Endothelial cell of umbilical vein (primary cell): ENCODE results near the gene AKAP6. TPM values are rescaled to one million over a fixed set of nuclear protein-coding genes. Genes with fewer than 3 reads are reported as not detected.

Source experiments
- BruUV-seq: library from RNA; stranded (reverse); fragments of 400-500 nt; replicated peaks from 2 replicates; lab custom pipeline; 2021; lab: Mats Ljungman, UMichigan
- CTCF ChIA-PET: fragments of 300-600, 350-600 bp; sonication (Branson Sonifier 250); formaldehyde crosslinking; loops from one replicate; lab custom pipeline; 2021; ENCODE audit warnings: antibody characterized with exemption, inconsistent platforms; lab: Charles Lee
- POLR2A ChIA-PET: fragments of 300-600, 350-600 bp; sonication (Branson Sonifier 250); formaldehyde crosslinking; loops from one replicate; lab custom pipeline; 2021; ENCODE audit warnings: antibody characterized with exemption, inconsistent platforms; lab: Charles Lee
- DNase-seq: peaks from one replicate; pipeline ENCODE4 v3.0.0-alpha.2; 2011; ENCODE audit warnings: low read depth, low spot score
- FAIRE-seq: peaks from 2 replicates; lab custom pipeline; 2011; peaks lifted over from hg19 to GRCh38; lab: Jason Lieb, UNC
- H2AFZ ChIP-seq: 2 replicates; pipeline ENCODE4 v1.6.0; 2012; ENCODE audit warnings: low read depth, low read length, control low read depth, inconsistent platforms
- H3K27ac ChIP-seq: 2 replicates; pipeline ENCODE4 v1.5.1; 2011; ENCODE audit warnings: low read depth, mild to moderate bottlenecking, control low read depth, low read length, moderate library complexity; ENCODE audit not compliant: insufficient read depth
- H3K27me3 ChIP-seq, 2 experiments: 2 replicates each; pipeline versions ENCODE4 v1.6.0 to v1.6.1; 2011; ENCODE audit warnings: low read length in 2 of 2, mixed read lengths in 1 of 2; ENCODE audit not compliant: control insufficient read depth in 2 of 2, insufficient read depth in 2 of 2
- H3K36me3 ChIP-seq, 2 experiments: 2 replicates in 1 of 2; 3 replicates in 1 of 2; pipeline ENCODE4 v1.5.1; 2011; ENCODE audit warnings: low read length in 2 of 2, mild to moderate bottlenecking in 1 of 2, moderate library complexity in 1 of 2; ENCODE audit not compliant: control insufficient read depth in 2 of 2, insufficient read depth in 2 of 2; ENCODE audit errors: extremely low read depth in 1 of 2
- H3K4me1 ChIP-seq: 3 replicates; pipeline ENCODE4 v1.5.1; 2011; ENCODE audit warnings: mild to moderate bottlenecking, low read length; ENCODE audit not compliant: control insufficient read depth, insufficient read depth; ENCODE audit errors: extremely low read depth
- H3K4me2 ChIP-seq: 2 replicates; pipeline ENCODE4 v1.6.1; 2011; ENCODE audit warnings: low read length, control low read depth, mixed read lengths; ENCODE audit not compliant: insufficient read depth
- H3K4me3 ChIP-seq, 3 experiments: fragments of 200-600 bp in 1 of 3; sonication (generic), shearing (Covaris generic) in 1 of 3; replicated peaks in 1 of 3; 2 replicates each; pipeline ENCODE4 v1.5.1; 2011 to 2016; ENCODE audit warnings: control low read depth in 3 of 3, low read length in 3 of 3, mild to moderate bottlenecking in 2 of 3, inconsistent platforms in 1 of 3, low read depth in 1 of 3, moderate library complexity in 1 of 3; ENCODE audit not compliant: insufficient read depth in 1 of 3
- H3K79me2 ChIP-seq: 2 replicates; pipeline ENCODE4 v1.6.0; 2012; ENCODE audit warnings: low read length, inconsistent platforms; ENCODE audit not compliant: control insufficient read depth, insufficient read depth
- H3K9ac ChIP-seq: replicated peaks from 2 replicates; pipeline ENCODE3; 2011; ENCODE audit warnings: low read length, control low read depth; ENCODE audit not compliant: insufficient read depth; ENCODE audit errors: extremely low read depth
- H3K9me1 ChIP-seq: replicated peaks from 3 replicates; pipeline ENCODE4 v1.6.0; 2011; ENCODE audit warnings: mild to moderate bottlenecking, low read length; ENCODE audit not compliant: control insufficient read depth, insufficient read depth; ENCODE audit errors: extremely low read depth
- H3K9me3 ChIP-seq: replicated peaks from 2 replicates; pipeline ENCODE4 v1.5.1; 2012; ENCODE audit warnings: low read length, inconsistent platforms; ENCODE audit not compliant: control insufficient read depth, insufficient read depth
- H4K20me1 ChIP-seq: replicated peaks from 2 replicates; pipeline ENCODE3; 2011; ENCODE audit warnings: mild to moderate bottlenecking, low read length; ENCODE audit not compliant: control insufficient read depth, insufficient read depth; ENCODE audit errors: extremely low read depth
- CTCF ChIP-seq, 2 donors: IDR thresholded peaks; 1 replicate in 1 of 2; 2 replicates in 1 of 2; pipeline ENCODE4 v1.5.1; 2011; ENCODE audit warnings: low read length in 2 of 2, mild to moderate bottlenecking in 2 of 2, moderate library complexity in 2 of 2, control low read depth in 1 of 2, inconsistent platforms in 1 of 2, low read depth in 1 of 2; ENCODE audit not compliant: insufficient read depth in 1 of 2; ENCODE audit errors: extremely low read depth in 1 of 2
- EZH2 ChIP-seq: IDR thresholded peaks from 2 replicates; pipeline ENCODE4 v1.6.1; 2012; ENCODE audit warnings: borderline replicate concordance, low read depth, mild to moderate bottlenecking, moderate library complexity, low read length, inconsistent platforms; ENCODE audit not compliant: severe bottlenecking
- FOS ChIP-seq: IDR thresholded peaks from 2 replicates; pipeline ENCODE4 v1.6.1; 2011; ENCODE audit warnings: mild to moderate bottlenecking, low read length, moderate library complexity, borderline replicate concordance; ENCODE audit not compliant: insufficient read depth
- GATA2 ChIP-seq: IDR thresholded peaks from 2 replicates; pipeline ENCODE4 v1.7.0; 2011; ENCODE audit warnings: low read depth, mild to moderate bottlenecking, moderate library complexity, mixed read lengths, low read length; ENCODE audit not compliant: insufficient read length, insufficient read depth
- JUN ChIP-seq: IDR thresholded peaks from 2 replicates; pipeline ENCODE4 v1.6.1; 2011; ENCODE audit warnings: borderline replicate concordance, low read depth; ENCODE audit not compliant: insufficient read length, insufficient read depth
- MAX ChIP-seq: IDR thresholded peaks from 2 replicates; pipeline ENCODE4 v1.6.1; 2011; ENCODE audit not compliant: insufficient read depth, insufficient read length
- MYC ChIP-seq: IDR thresholded peaks from one replicate; pipeline ENCODE4 v1.6.1; 2011; ENCODE audit warnings: mild to moderate bottlenecking, low read depth, low read length
- POLR2A ChIP-seq: IDR thresholded peaks from 2 replicates; pipeline ENCODE4 v1.6.1; 2012; ENCODE audit warnings: low read depth, mild to moderate bottlenecking, control low read depth, low read length
- POLR2AphosphoS5 ChIP-seq: IDR thresholded peaks from 2 replicates; pipeline ENCODE4 v1.6.1; 2012; ENCODE audit warnings: low read depth, mild to moderate bottlenecking, control low read depth, low read length, moderate library complexity; ENCODE audit not compliant: insufficient read depth
- dilution Hi-C: fragments of 300-500 bp; cut with MboI; formaldehyde crosslinking; loops from one replicate; pipeline ENCODE4 v1.15.0; 2019; ENCODE audit warnings: low sequenced_read_pairs; ENCODE audit not compliant: extremely low pct_ligation_motif_present
- intact Hi-C: fragments of 100-400 bp; cut with micrococcal nuclease; formaldehyde crosslinking; loops from one replicate; pipeline ENCODE4 v1.10.0; 2022
- polyA plus RNA-seq, 4 experiments: library from polyadenylated mRNA; depleted of rRNA in 3 of 4; stranded (reverse) in 3 of 4; unstranded in 1 of 4; fragments of >200 nt; gene quantifications; 2 replicates each; pipeline versions ENCODE4 v1.2.1 to v1.2.3, GENCODE V29; 2011 to 2012; ENCODE audit warnings: missing spikeins in 1 of 4
- total RNA-seq: library from RNA; stranded (reverse); gene quantifications from 2 replicates; pipeline ENCODE4 v1.2.3, GENCODE V29; 2021

The AKAP6 gene
- total and polyA plus RNA-seq, 2 donors (not counting 3 experiments of a cell fraction or from before 2014, with no cell fraction given) = 0.03 to 0.49 TPM

- H3K9me1 ChIP-seq = no peaks in the 10 kb centered on the region
- H2AFZ ChIP-seq = no peak overlapping the region
- H3K27me3 ChIP-seq = no peaks in the 10 kb centered on the region
- H3K36me3 ChIP-seq = no peaks in the 10 kb centered on the region
- H3K4me1 ChIP-seq = no peaks in the 10 kb centered on the region
- H3K4me3 ChIP-seq = no peak overlapping the region
- DNase-seq (no peak), FAIRE-seq (no peak)
- intact Hi-C loops = no loop called here
- dilution Hi-C loops = no loop called here
- ChIA-PET CTCF (interaction anchor here (0.8 kb wide), 1 partner anchor 22 kb away, joined by 3 read pairs; no protein-coding TSS in a partner anchor), POLR2A (no interaction called here)
- no peaks in the 10 kb centered on the region for H4K20me1 ChIP-seq
- no peaks in the 10 kb centered on the region for H3K79me2 ChIP-seq
- no TSS peak for BruUV-seq
- no peaks in the 10 kb centered on the region for H3K9me3 ChIP-seq
- no peak overlapping the region for H3K4me2 ChIP-seq
- H3K27ac ChIP-seq = no peak overlapping the region
- TF ChIP-seq MYC (no peak), JUN (no peak), EZH2 (no peak), MAX (no peak), CTCF (IDR thresholded peaks at IDR 0.05; ENCODE audit: extremely low read depth in 1 of 2, insufficient read depth in 1 of 2, low read depth in 1 of 2, low read length in 2 of 2) (no peak), POLR2A (no peak), POLR2AphosphoS5 (no peak), FOS (no peak), GATA2 (no peak)
- H3K9ac ChIP-seq = no peak overlapping the region
Observed at GRCh38 chr14:32733015-32733414, 403.9 kb downstream of the AKAP6 start.
